GM23248 (cell line): ENCODE data around the gene RETREG1. TPM values are rescaled to one million over a fixed set of nuclear protein-coding genes. Genes with fewer than 3 reads are reported as not detected.

Source experiments
- DNase-seq: peaks from one replicate; pipeline ENCODE4 v3.0.0-alpha.2; 2015
- H2AFZ ChIP-seq: fragments of 200-600 bp; sonication (generic); 2 replicates; pipeline ENCODE4 v1.6.1; 2016; ENCODE audit warnings: antibody characterized with exemption
- H3F3A ChIP-seq: fragments of 200-600 bp; sonication (generic); 2 replicates; pipeline ENCODE4 v1.6.1; 2016; ENCODE audit warnings: mild to moderate bottlenecking, antibody characterized with exemption, mixed run types; ENCODE audit not compliant: insufficient read depth
- H3K27ac ChIP-seq: fragments of 200-600 bp; sonication (generic); 2 replicates; pipeline ENCODE4 v1.5.1; 2016; ENCODE audit warnings: mild to moderate bottlenecking
- H3K27me3 ChIP-seq: fragments of 200-600 bp; sonication (generic); replicated peaks from 2 replicates; pipeline ENCODE4 v1.6.1; 2016; ENCODE audit warnings: mild to moderate bottlenecking; ENCODE audit not compliant: insufficient read depth
- H3K36me3 ChIP-seq: fragments of 200-600 bp; sonication (generic); 2 replicates; pipeline ENCODE4 v1.6.1; 2016; ENCODE audit warnings: low read depth, mild to moderate bottlenecking
- H3K4me1 ChIP-seq: fragments of 200-600 bp; sonication (generic); 2 replicates; pipeline ENCODE4 v1.6.1; 2016; ENCODE audit warnings: mild to moderate bottlenecking; ENCODE audit not compliant: insufficient read depth
- H3K4me2 ChIP-seq: fragments of 200-600 bp; sonication (generic); one replicate; pipeline ENCODE4 v1.6.1; 2016; ENCODE audit warnings: mild to moderate bottlenecking; ENCODE audit not compliant: unreplicated experiment
- H3K4me3 ChIP-seq: fragments of 200-600 bp; sonication (generic); 2 replicates; pipeline ENCODE4 v1.5.1; 2016; ENCODE audit warnings: mild to moderate bottlenecking
- H3K79me2 ChIP-seq: fragments of 200-600 bp; sonication (generic); 2 replicates; pipeline ENCODE4 v1.6.1; 2016; ENCODE audit warnings: mild to moderate bottlenecking; ENCODE audit not compliant: insufficient read depth
- H3K9ac ChIP-seq: fragments of 200-600 bp; sonication (generic); 2 replicates; pipeline ENCODE4 v1.6.1; 2016; ENCODE audit warnings: mild to moderate bottlenecking
- H3K9me2 ChIP-seq: fragments of 200-600 bp; sonication (generic); 2 replicates; pipeline ENCODE4 v1.6.1; 2016; ENCODE audit warnings: mixed run types, mild to moderate bottlenecking, moderate library complexity; ENCODE audit not compliant: insufficient read depth
- H3K9me3 ChIP-seq: fragments of 200-600 bp; sonication (generic); one replicate; pipeline ENCODE4 v1.6.1; 2017; ENCODE audit warnings: low read depth
- H4K20me1 ChIP-seq: fragments of 200-600 bp; sonication (generic); 2 replicates; pipeline ENCODE4 v1.6.0; 2016; ENCODE audit not compliant: insufficient read depth
- EZH2 ChIP-seq: fragments of 200-600 bp; sonication (generic); IDR thresholded peaks from 2 replicates; pipeline ENCODE4 v1.6.1; 2018; ENCODE audit warnings: antibody characterized with exemption, mild to moderate bottlenecking; ENCODE audit not compliant: insufficient read depth, poor library complexity, severe bottlenecking
- EZH2phosphoT487 ChIP-seq: fragments of 200-600 bp; sonication (generic); IDR thresholded peaks from 2 replicates; pipeline ENCODE4 v1.6.1; 2018; ENCODE audit warnings: antibody characterized with exemption, moderate library complexity, mild to moderate bottlenecking, low read depth; ENCODE audit not compliant: insufficient read depth
- WGBS, 2 experiments: methylation state at CpG; one replicate each; pipeline ENCODE4 v1.1.6; 2015 to 2017; ENCODE audit warnings: low lambda C conversion rate in 2 of 2, low coverage in 1 of 2; ENCODE audit errors: missing lambda C conversion rate in 2 of 2; 5-methylcytosine and 5-hydroxymethylcytosine counted together
- in situ Hi-C: fragments of 300-500 bp; cut with MboI; formaldehyde crosslinking; loops from 2 replicates; pipeline ENCODE4 v1.15.0; 2020
- polyA plus RNA-seq: library from polyadenylated mRNA; unstranded; fragments of >200 nt; fragmentation: Nextera tagmentation; extraction: Ambion mirVana; gene quantifications from 2 replicates; pipeline ENCODE4 v1.2.1, GENCODE V29; 2016
- total RNA-seq: library from RNA; depleted of rRNA; stranded (reverse); fragments of >200 nt; shearing (Covaris generic); gene quantifications from 2 replicates; pipeline ENCODE4 v1.2.3, GENCODE V29; 2014

Gene RETREG1
- total and polyA plus RNA-seq, 2 experiments from 2014 or later, result 0.22 to 1.1 TPM

DNA sequence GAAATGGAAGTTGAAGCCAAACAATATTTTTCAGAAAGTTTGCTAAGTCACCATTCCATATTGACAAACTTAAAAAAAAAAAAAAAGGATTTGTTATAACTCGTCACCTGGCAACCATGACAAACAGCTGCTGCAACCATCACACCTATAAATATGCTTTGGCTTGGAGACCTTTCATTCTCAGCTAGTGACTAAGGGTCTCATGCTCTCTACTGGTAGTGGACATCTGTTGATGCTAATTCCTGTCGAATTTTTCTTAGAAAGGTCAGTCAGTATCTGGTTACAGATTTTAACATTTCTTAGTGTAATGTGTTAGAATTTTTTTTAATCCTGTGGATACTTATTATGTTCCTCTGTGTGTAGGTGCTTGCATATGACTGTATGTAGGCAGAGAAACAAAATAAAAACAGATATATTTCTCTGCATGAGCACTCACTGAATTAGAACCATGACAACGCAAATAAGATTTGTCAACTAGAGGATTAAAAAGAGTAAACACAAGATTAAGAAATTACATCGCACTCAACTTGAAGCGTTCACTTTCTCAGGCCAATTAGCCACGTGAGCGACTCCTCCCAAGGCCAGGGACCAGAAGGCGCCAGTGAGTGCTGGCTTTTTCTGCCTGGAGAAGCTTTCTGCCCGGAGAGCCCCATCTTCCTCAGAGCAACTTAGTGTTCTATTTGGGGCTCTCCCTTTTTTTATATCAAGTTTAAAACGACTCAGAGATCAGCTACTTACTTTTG is 124.2 kb downstream of the RETREG1 start:
- 7 to 15% methylated on average over 10 of the region's 10 CpGs for WGBS, 2 experiments
- DNase-seq, result peak; percentile 93
- H2AFZ ChIP-seq, result peak overlapping the region; percentile 26
- TF ChIP-seq EZH2 (no peak), EZH2phosphoT487 (no peak)
- 0 out of 2 replicates have a peak, but pooled peaks cover 10% of the 10 kb centered on the region for H3F3A ChIP-seq
- H3K9ac ChIP-seq, result peak overlapping the region; percentile 75
- peak overlapping the region; percentile 69 for H3K27ac ChIP-seq
- H3K27me3 ChIP-seq, result no peaks in the 10 kb centered on the region
- in situ Hi-C loops, result no loop called here
- no peaks in the 10 kb centered on the region for H3K36me3 ChIP-seq
- no peaks in the 10 kb centered on the region for H3K9me3 ChIP-seq
- no peaks in the 10 kb centered on the region for H3K9me2 ChIP-seq
- H3K4me3 ChIP-seq, result peak overlapping the region; percentile 7
- H3K4me2 ChIP-seq, result peak overlapping the region; percentile 72
- peaks cover 17% of the 10 kb centered on the region for H3K4me1 ChIP-seq
- no peaks in the 10 kb centered on the region for H3K79me2 ChIP-seq
- no peaks in the 10 kb centered on the region for H4K20me1 ChIP-seq

DNA sequence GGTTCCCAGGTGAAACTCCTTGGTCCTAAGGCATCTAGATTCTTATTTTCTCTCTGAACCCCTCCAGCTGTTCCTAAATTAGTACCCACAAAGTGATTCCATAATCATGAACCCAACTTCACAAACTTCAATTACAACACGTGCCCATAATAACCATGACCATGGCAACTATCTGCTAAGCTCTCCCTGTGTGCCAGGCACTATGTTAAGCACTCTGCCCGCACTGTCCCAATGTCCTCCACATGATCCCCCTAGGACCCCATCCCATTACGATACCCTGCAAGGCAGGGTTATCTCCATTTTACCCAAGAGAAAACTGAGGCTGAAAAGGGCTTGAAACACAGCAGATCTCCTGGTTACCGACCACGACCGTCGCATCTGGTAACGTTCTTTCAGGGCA is 125.9 kb downstream of the RETREG1 start:
- no peaks in the 10 kb centered on the region for H3K9me3 ChIP-seq
- H2AFZ ChIP-seq, result no peak overlapping the region
- 0 out of 2 replicates have a peak, but pooled peaks cover 10% of the 10 kb centered on the region for H3F3A ChIP-seq
- no peak for DNase-seq
- peaks cover 17% of the 10 kb centered on the region for H3K4me1 ChIP-seq
- no peaks in the 10 kb centered on the region for H3K9me2 ChIP-seq
- no peak overlapping the region for H3K4me3 ChIP-seq
- no peak overlapping the region for H3K27ac ChIP-seq
- no peaks in the 10 kb centered on the region for H4K20me1 ChIP-seq
- no peak overlapping the region for H3K4me2 ChIP-seq
- no peaks in the 10 kb centered on the region for H3K27me3 ChIP-seq
- no peak overlapping the region for H3K9ac ChIP-seq
- 84 to 86% methylated on average over 8 of the region's 8 CpGs for WGBS, 2 experiments
- in situ Hi-C loops, result no loop called here
- H3K36me3 ChIP-seq, result no peaks in the 10 kb centered on the region
- no peaks in the 10 kb centered on the region for H3K79me2 ChIP-seq
- TF ChIP-seq EZH2 (no peak), EZH2phosphoT487 (no peak)

DNA sequence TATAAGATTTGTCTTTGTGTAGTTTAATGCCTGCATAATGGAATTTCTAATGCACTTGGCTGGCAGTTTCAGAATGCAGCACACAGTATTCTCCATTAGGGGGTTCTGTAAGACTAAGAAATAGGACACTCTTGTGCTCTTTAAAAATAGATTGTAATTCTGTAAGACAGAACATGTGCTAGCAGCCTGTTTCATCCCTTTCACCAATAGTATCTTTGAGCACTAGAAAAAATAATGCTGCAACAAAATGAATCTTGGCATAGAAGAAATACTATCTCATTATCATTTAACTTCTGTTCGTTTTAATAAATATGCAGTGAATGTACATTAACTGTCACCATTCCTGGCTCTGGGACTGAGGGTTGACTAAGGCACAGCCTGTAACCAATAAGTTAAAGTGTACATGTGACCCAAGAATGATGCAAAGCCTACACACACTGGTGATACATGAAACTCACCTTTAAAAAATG is 127.4 kb downstream of the RETREG1 start:
- Histone ChIP-seq H3K27ac (no peak overlapping the region), H4K20me1 (no peaks in the 10 kb centered on the region), H3K4me2 (no peak overlapping the region), H3K9me3 (no peaks in the 10 kb centered on the region), H3K9me2 (no peaks in the 10 kb centered on the region), H3K4me3 (no peak overlapping the region), H3K27me3 (no peaks in the 10 kb centered on the region), H3K4me1 (peaks cover 17% of the 10 kb centered on the region), H3K9ac (no peak overlapping the region), H3K36me3 (no peaks in the 10 kb centered on the region), H3F3A (0 out of 2 replicates have a peak, but pooled peaks cover 10% of the 10 kb centered on the region), H3K79me2 (no peaks in the 10 kb centered on the region), H2AFZ (no peak overlapping the region)
- 0 to 2% methylated on average over 1 of the region's 1 CpG for WGBS, 2 experiments
- in situ Hi-C loops, result loop anchor here (10.0 kb wide), 1 partner anchor 65 kb away; no protein-coding TSS in a partner anchor
- TF ChIP-seq EZH2phosphoT487 (no peak), EZH2 (no peak)
- peak; percentile 81 for DNase-seq

DNA sequence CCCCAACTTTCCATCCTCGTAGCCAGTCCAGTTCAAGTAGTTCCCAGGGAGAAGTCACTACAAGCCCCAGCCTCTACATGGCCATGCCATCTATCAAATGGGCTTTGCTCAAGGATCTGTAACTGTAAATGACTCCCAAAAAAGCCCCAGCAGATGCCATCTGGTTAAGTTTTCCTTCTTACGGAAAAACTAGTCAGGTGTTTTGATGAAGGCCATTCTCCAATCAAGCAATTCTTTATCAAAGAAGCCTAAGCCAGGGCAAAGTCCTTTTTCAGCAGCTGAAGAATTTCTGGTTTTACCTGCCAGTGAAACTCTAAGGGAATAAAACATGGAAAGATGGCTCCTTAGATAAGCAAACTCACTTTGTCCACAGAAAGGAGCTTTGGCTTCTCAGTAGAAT is 129.3 kb downstream of the RETREG1 start:
- no peaks in the 10 kb centered on the region for H3K9me3 ChIP-seq
- peaks cover 4% of the 10 kb centered on the region for H3K4me1 ChIP-seq
- no peaks in the 10 kb centered on the region for H3K27me3 ChIP-seq
- no peak overlapping the region for H3K4me2 ChIP-seq
- TF ChIP-seq EZH2, result no peak
- TF ChIP-seq EZH2phosphoT487, result no peak
- in situ Hi-C loops, result loop anchor here (10.0 kb wide), 1 partner anchor 67 kb away; no protein-coding TSS in a partner anchor
- no peaks in the 10 kb centered on the region for H3K36me3 ChIP-seq
- 92 to 97% methylated on average over 2 of the region's 2 CpGs for WGBS, 2 experiments
- H3K9ac ChIP-seq, result no peak overlapping the region
- no peaks in the 10 kb centered on the region for H3K9me2 ChIP-seq
- H3K79me2 ChIP-seq, result no peaks in the 10 kb centered on the region
- H3K4me3 ChIP-seq, result no peak overlapping the region
- no peak for DNase-seq
- H2AFZ ChIP-seq, result no peak overlapping the region
- no peaks in the 10 kb centered on the region for H4K20me1 ChIP-seq
- no peak overlapping the region for H3K27ac ChIP-seq
- 0 out of 2 replicates have a peak, but pooled peaks cover 3% of the 10 kb centered on the region for H3F3A ChIP-seq
